Activated B cell treated with CpG ODN at 0.5 μM for 24 hours (primary cell): ENCODE measurements around the gene KIF2C. TPM values are rescaled to one million over a fixed set of nuclear protein-coding genes. Genes with fewer than 3 reads are reported as not detected.
"Not testable (repeated sequence)": the region's sequence is repeated elsewhere in the genome, so short reads cannot be mapped to it uniquely, and the experiment has no call there.

Experiments
- ATAC-seq: fragments of 200-7000 bp; cut with Tn5 transposase; one replicate; pipeline ENCODE4 v1.10.0; 2021; ENCODE audit warnings: low read depth, mild to moderate bottlenecking, moderate library complexity
- CTCF ChIA-PET: fragments of 350-600 bp; sonication (Branson Sonifier 250); formaldehyde crosslinking; loops from one replicate; lab custom pipeline; 2021; ENCODE audit warnings: antibody characterized with exemption; lab: Charles Lee
- POLR2A ChIA-PET: fragments of 350-600 bp; sonication (Branson Sonifier 250); formaldehyde crosslinking; loops from one replicate; lab custom pipeline; 2021; ENCODE audit warnings: antibody characterized with exemption; lab: Charles Lee
- DNase-seq: peaks from one replicate; pipeline ENCODE4 v3.0.0; 2022
- H3K27ac Mint-ChIP-seq: one replicate; pipeline ENCODE4 v1.8.0; 2020; ENCODE audit warnings: mixed read lengths
- H3K27me3 Mint-ChIP-seq: one replicate; pipeline ENCODE4 v1.8.0; 2021; ENCODE audit warnings: mixed read lengths
- H3K36me3 Mint-ChIP-seq: one replicate; pipeline ENCODE4 v1.8.0; 2021; ENCODE audit warnings: low read depth, mixed read lengths
- H3K4me1 Mint-ChIP-seq: one replicate; pipeline ENCODE4 v1.8.0; 2021; ENCODE audit warnings: mixed read lengths
- H3K4me3 Mint-ChIP-seq: one replicate; pipeline ENCODE4 v1.8.0; 2020; ENCODE audit warnings: mild to moderate bottlenecking, mixed read lengths
- H3K9me3 Mint-ChIP-seq: one replicate; pipeline ENCODE4 v1.8.0; 2020; ENCODE audit warnings: mixed read lengths
- CTCF ChIP-seq: fragments of 200-600 bp; IDR thresholded peaks from one replicate; pipeline ENCODE4 v1.8.0; 2022; ENCODE audit warnings: antibody characterized with exemption, mild to moderate bottlenecking
- intact Hi-C: fragments of 100-400 bp; cut with micrococcal nuclease; formaldehyde crosslinking; loops from one replicate; pipeline ENCODE4 v1.15.1; 2024
- total RNA-seq: library from RNA; stranded (reverse); gene quantifications from 2 replicates; pipeline ENCODE4 v1.2.3, GENCODE V29; 2022

The KIF2C gene
- total RNA-seq, 1 donor from 2014 or later: 1.00 TPM

- no peaks in the 10 kb centered on the region for H3K9me3 Mint-ChIP-seq
- peak overlapping the region; percentile 59 for H3K27ac Mint-ChIP-seq
- intact Hi-C loops: no loop called here
- ATAC-seq (peak; percentile 70), DNase-seq (no peak)
- peaks cover 25% of the 10 kb centered on the region for H3K4me1 Mint-ChIP-seq
- H3K27me3 Mint-ChIP-seq: no peaks in the 10 kb centered on the region
- ChIA-PET CTCF (no interaction called here), POLR2A (no interaction called here)
- TF ChIP-seq CTCF: no peak
- no peaks in the 10 kb centered on the region for H3K36me3 Mint-ChIP-seq
- no peak overlapping the region for H3K4me3 Mint-ChIP-seq
Observed at GRCh38 chr1:44757420-44757819, 17.8 kb downstream of the KIF2C start.

- Mint-ChIP-seq H3K27me3 (no peaks in the 10 kb centered on the region), H3K27ac (no peak overlapping the region), H3K4me1 (peaks cover 18% of the 10 kb centered on the region), H3K36me3 (no peaks in the 10 kb centered on the region), H3K9me3 (no peaks in the 10 kb centered on the region), H3K4me3 (no peak overlapping the region)
- TF ChIP-seq CTCF: no peak
- POLR2A ChIA-PET: interaction anchor here (1.1 to 1.8 kb wide), 3 partner anchors 17 to 41 kb away, joined by 3 to 6 read pairs (median 4); partner anchors contain the start of genes PLK3 and RPS8
- DNase-seq: no peak
- CTCF ChIA-PET: no interaction called here
- no peak for ATAC-seq
- intact Hi-C loops: no loop called here
Observed at GRCh38 chr1:44759077-44759476, 19.4 kb downstream of the KIF2C start.

DNA sequence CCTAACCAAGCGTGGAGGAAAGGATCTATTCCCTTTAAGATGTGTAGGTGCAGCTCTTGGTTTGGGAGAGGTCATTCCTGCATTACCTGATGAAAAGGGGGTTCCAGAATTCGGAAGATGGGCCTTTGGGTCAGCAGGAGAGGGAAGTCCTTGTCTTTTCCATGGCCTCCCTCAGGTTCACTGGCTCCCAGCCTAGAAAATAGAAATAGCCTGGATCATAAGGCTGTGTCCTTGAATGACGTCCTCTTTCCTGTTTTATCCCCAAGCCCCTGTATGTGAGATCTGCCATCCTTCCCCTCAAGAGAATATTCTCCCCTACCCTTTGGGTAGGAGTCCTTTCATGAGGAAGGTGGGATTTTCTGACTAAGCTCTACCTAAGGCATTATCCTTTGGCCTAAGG lies 21.2 kb downstream of the KIF2C start:
- POLR2A ChIA-PET: interaction anchor here (0.9 to 1.8 kb wide), 2 partner anchors 15 to 40 kb away, joined by 3 to 6 read pairs; no protein-coding TSS in a partner anchor
- Mint-ChIP-seq H3K27ac (no peak overlapping the region), H3K4me1 (peaks cover 13% of the 10 kb centered on the region), H3K9me3 (no peaks in the 10 kb centered on the region), H3K27me3 (no peaks in the 10 kb centered on the region), H3K36me3 (no peaks in the 10 kb centered on the region), H3K4me3 (no peak overlapping the region)
- no peak for TF ChIP-seq CTCF
- intact Hi-C loops: no loop called here
- no peak for ATAC-seq
- no peak for DNase-seq
- CTCF ChIA-PET: no interaction called here

- H3K4me3 Mint-ChIP-seq, H3K4me1 Mint-ChIP-seq, H3K27ac Mint-ChIP-seq, intact Hi-C loops, ATAC-seq, H3K9me3 Mint-ChIP-seq, H3K27me3 Mint-ChIP-seq, H3K36me3 Mint-ChIP-seq, DNase-seq: not testable (repeated sequence)
- ChIA-PET POLR2A (interaction anchor here (0.7 to 2.3 kb wide), 6 partner anchors 9 to 53 kb away, joined by 3 to 10 read pairs (median 6); partner anchors contain the start of genes PLK3 and RPS8), CTCF (interaction anchor here (1.0 kb wide), 1 partner anchor 18 kb away, joined by 3 read pairs; no protein-coding TSS in a partner anchor)
Observed at GRCh38 chr1:44766421-44766820, 26.8 kb downstream of the KIF2C start.

DNA sequence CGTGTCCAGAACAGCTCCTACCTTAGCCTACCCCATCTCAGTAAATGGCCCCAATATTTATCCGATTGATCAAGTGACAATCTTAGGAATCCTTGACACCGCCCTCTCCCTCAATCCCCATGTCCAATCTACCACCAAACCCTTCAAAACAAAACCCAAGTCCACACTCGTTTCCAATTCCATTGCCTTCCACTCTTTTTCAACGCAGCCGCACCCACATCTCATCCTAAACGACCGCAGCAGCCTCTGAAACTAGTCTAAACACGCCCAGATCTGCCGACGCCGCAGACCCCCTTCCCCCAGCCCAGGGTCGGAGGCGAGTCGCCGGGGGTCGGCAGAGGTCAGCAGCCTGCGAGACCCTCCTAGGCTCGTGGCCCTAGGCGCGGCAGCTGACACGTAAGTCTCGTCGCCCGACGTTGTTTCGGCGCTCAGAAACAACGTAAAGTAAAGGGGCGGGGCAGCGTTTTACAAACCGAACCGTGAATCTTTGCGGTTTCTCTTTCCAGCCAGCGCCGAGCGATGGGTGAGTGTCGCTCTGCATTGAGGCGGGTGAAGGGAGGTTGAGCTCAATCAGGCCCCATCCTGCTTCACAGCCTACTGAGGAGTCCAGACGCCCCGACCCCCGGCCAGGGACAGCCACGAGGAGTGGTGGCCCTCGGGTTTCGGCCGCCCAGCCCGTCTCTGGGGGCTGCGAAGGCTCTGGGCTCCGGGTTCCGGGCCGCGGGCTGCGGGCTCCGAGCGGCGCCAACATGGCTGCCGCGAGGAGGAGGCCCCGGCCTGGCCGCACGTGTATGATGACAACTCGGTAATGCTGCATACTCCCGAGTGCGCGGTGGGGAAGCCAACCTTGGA lies 35.7 kb downstream of the KIF2C start, which contains the start of gene RPS8:
TSS of gene RPS8 (plus strand) at position 463 of the 852 bp plus-strand sequence. CDS start at position 520, 57 bp downstream.
- CTCF ChIA-PET: interaction anchor here (0.6 to 2.1 kb wide), 8 partner anchors 9 to 63 kb away, joined by 3 to 10 read pairs (median 3); partner anchors contain the start of genes PLK3 and RNU5D-1
- ATAC-seq: peak; percentile 82
- POLR2A ChIA-PET: interaction anchor here (0.5 to 6.3 kb wide), 46 partner anchors 9 to 808 kb away, joined by 3 to 149 read pairs (median 6); partner anchors contain the start of genes AKR1A1, ARMH1, BEST4 and BTBD19
- no peaks in the 10 kb centered on the region for H3K27me3 Mint-ChIP-seq
- H3K36me3 Mint-ChIP-seq: peaks cover 50% of the 10 kb centered on the region
- intact Hi-C loops: loop anchor here (1.0 to 2.0 kb wide), 5 partner anchors 11 to 53 kb away; partner anchors contain the start of genes KIF2C and RNU5D-1
- peak within 1 kb of the TSS; percentile 99 for H3K27ac Mint-ChIP-seq
- peak within 1 kb of the TSS; percentile 98 for H3K4me3 Mint-ChIP-seq
- peak; percentile 84 for DNase-seq
- H3K4me1 Mint-ChIP-seq: peaks cover 40% of the 10 kb centered on the region
- no peak for TF ChIP-seq CTCF
- no peaks in the 10 kb centered on the region for H3K9me3 Mint-ChIP-seq
